Stimulated activated naive CD4-positive, alpha-beta T cell (primary cell): ENCODE measurements around the gene MATK.

Experiments used
- DNase-seq, 6 experiments: peaks; one replicate each; lab custom pipeline; 2025; lab: John Stamatoyannopoulos, UW

Gene MATK

DNA sequence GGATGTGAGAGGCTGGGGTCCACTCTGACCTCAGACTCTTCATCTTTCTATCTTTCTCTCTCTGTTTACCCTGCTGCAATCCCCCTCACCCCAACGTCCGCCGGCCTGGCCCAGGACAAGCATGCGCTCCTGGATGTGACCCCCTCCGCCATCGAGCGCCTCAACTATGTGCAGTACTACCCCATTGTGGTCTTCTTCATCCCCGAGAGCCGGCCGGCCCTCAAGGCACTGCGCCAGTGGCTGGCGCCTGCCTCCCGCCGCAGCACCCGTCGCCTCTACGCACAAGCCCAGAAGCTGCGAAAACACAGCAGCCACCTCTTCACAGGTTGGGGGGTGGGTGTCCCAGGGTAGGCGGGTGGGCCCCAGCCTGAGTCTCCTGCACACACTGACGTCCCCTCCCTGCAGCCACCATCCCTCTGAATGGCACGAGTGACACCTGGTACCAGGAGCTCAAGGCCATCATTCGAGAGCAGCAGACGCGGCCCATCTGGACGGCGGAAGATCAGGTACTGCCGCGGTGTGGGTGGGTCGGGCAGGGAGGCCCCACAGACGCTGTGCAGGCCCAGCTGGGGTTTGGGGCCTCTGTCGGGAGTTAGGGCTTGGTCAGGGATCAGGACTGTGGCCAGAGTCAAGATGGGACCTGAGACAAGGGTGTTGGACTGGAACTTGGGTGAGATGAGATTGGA lies 39.7 kb downstream of the MATK start:
- DNase-seq, result no peak

DNA sequence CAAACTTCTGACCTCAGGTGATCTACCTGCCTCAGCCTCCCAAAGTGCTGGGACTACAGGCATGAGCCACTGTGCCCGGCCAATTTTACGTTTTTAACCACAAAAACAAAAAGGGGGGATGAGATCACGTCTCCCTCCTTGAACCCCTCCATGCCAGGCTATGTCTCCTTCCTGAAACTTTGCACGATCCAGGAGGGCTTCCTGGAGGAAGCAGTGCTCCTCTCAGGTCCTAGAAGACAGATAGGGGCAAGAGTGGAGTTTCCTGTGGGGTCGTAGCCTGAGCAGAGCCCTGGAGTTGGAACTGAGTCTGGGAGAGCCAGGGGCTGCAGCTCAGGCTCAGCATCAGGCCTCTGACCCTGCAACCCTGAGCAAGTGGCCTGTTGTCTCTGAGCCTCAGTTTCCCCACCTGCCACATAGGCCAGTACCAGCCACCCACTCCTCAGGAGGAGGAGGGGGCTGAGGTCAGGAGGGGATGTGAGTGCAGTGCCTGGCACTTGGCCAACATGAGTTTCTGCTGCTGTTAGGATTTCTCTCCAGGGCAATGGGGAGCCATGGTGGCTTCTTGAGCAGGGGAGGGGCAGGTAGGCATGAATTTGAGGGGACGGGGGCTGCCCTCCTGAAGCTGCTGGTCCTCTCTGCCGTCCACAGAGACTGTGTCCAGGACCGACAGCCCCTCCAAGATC lies 40.7 kb downstream of the MATK start:
- DNase-seq, result no peak

DNA sequence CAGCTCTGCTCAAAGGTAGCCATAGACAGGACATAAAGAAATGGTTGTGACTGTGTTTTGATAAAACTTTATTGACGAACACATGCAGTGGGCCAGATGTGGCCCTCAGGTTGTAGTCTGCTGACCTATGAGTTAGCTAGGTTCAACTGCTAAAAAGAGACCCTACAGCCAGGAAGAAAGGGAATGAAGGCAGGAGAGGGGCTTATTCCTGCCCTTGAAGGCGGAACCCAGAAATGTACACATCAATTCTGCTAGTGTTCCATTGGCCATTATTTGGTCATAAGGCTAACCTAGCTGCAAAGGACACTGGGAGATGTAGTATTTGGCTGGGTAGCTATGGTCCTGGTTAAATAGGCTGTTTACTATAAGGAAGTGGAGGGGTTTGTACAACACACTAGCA lies 42.7 kb downstream of the MATK start:
- no peak for DNase-seq

DNA sequence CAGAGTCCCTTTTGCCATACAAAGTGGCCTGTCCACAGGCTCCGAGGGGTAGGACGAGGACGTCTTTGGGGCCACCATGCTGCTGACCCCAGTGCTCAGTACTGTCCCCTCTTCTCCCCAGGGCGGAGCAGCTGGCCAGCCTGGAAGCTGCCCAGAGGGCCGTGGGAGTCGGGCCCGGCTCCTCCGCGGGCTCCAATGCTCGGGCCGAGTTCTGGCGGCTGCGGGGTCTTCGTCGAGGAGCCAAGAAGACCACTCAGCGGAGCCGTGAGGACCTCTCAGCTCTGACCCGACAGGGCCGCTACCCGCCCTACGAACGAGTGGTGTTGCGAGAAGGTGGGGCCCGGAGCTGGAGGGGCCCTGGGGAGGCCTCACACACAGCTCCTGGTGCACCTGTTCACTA lies 45.8 kb downstream of the MATK start:
- DNase-seq, result no peak

DNA sequence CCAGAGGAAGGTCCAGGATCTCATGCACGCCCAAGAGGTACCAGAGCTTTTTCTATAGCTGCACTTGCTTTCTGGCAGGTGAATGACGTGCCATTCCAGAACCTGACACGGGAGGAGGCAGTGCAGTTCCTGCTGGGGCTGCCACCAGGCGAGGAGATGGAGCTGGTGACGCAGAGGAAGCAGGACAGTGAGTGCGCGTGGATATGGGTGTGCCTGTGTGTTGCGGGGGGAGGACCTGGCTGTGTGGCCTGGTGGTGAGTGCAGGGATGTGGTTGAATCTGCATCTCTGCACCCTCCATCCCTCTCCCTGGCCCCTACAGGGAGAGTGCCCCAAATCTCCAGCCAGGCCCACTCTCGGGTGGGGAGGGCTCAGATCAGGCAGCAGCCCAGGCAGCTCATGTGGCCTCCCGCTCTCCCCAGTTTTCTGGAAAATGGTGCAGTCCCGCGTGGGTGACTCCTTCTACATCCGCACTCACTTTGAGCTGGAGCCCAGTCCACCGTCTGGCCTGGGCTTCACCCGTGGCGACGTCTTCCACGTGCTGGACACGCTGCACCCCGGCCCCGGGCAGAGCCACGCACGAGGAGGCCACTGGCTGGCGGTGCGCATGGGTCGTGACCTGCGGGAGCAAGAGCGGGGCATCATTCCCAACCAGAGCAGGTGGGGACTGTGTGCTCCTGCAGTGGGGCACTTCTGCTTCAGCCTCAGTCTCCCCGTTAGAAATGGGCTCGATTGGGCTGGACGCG lies 47.5 kb downstream of the MATK start:
- DNase-seq, result no peak

DNA sequence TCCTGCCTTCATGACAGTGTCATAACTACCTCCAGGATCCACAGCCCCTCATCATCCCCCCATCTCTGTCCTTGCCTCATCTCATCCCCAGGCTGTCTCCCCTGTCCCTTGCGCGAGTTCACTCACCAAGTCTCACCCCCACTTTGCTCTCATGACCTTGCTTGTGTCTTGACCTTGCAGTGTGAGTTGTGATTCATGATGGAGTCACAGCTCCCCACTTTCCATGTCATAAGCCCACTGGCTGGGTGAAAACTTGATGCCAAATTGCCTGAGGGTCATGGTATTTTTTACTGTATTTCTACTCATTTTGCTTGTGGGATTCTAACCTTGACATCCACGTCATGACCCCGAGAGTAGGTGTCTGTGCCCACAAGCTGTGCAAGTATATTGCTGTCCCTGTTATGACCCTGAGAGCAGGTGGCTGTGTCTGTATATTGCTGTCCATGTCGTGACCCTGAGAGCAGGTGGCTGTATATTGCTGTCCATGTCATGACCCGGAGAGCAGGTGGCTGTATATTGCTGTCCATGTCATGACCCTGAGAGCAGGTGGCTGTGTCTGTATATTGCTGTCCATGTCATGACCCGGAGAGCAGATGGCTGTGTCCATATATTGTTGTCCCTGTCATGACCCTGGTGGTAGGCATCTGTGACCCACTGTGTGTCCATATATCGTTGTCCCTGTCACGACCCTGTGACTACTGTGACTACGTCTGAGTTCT lies 48.5 kb downstream of the MATK start:
- no peak for DNase-seq

DNA sequence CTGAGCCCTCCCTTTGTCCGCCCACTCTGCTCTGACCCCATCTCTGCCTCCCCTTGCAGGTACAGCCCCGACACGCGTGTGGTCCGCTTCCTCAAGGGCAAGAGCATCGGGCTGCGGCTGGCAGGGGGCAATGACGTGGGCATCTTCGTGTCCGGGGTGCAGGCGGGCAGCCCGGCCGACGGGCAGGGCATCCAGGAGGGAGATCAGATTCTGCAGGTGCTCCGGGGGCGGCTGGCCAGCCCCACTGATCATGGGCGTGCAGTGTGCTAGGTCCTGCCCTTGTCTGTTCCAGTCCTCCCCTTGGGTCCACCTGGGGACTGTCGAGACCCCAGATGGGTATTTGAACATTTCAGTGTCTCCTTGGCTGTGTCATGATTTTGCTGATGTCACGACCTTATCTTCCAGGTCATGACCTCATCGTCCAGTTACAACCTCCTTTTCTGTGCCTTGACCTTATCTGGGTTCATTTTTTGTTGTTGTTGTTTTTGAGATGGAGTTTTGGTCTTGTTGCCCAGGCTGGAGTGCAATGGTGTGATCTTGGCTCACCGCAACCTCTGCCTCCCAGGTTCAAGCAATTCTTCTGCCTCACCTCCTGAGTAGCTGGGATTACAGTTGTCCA lies 50.0 kb downstream of the MATK start:
- no peak for DNase-seq

DNA sequence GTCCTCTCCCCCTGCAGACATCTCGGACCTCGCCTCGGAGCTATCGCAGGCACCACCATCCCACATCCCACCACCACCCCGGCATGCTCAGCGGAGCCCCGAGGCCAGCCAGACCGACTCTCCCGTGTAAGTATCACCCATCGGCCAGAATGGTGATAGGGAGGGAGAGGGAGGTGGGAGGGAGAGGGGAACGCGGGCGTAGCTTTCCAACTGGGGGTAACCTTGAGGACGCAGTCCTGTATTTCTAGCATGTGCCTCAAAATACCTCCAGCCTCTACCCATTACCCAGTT lies 51.9 kb downstream of the MATK start:
- no peak for DNase-seq

DNA sequence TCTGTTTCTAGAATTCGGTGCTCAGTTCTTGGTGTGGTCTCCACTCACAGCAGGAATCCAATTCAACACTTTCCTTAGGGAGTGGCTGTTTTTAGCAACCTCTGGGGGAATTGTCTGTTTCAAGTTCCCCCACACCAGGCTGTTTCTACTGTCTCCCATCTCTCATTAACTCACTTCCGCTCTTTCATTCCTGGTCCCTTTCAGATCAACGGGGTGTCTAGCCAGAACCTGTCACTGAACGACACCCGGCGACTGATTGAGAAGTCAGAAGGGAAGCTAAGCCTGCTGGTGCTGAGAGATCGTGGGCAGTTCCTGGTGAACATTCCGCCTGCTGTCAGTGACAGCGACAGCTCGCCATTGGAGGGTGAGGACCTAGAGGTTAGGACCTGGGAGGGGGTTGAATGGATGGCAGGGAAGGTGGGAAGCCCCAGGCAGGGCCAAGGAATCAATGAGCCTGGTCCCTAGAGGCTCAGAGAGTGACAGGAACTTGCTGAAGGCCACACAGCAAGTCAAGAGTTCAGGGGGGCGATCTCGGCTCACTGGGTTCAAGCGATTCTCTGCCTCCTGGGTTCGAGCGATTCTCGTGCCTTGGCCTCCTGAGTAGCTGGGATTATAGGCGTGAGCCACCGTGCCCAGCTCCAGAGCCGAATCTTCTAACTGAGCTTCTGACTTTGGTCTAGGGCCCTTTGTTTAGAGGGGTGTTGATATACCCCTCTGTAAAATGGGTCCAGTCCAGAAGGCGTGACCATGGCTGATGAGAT lies 52.5 kb downstream of the MATK start:
- DNase-seq, result no peak

DNA sequence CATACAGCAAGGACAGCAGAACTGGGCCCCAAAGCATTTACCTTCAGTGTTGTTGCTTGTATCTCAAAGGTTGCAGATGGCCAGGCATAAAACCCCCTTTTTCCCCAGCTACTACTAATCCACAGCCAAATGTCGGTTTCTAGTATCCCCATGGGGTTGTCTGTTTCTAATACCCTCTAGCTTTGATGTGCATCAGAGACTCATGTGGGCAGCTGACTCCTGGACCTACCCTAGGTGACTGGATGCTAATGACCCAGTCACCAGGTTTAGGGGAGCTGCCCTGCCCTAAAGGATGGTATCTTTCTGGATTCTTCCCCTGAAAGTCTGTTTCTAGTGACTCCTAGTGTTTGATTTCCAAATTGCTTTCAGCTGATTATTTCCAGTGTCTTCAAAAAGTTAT lies 54.1 kb downstream of the MATK start:
- no peak for DNase-seq

DNA sequence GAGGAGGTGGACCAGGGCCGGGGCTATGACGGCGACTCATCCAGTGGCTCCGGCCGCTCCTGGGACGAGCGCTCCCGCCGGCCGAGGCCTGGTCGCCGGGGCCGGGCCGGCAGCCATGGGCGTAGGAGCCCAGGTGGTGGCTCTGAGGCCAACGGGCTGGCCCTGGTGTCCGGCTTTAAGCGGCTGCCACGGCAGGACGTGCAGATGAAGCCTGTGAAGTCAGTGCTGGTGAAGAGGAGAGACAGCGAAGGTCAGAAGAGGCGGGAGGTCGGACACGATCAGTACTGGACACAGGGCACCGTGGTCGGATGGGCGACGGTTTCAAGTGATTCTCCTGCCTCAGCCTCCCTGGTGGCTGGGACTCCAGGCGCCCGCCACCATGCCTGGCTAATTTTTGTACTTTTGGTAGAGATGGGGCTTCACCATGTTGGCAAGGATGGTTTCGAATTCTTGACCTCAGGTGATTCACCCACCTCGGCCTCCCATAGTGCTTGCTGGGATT lies 55.7 kb downstream of the MATK start:
- DNase-seq, result no peak
